Lung (tissue), 12 donors: ENCODE data around the gene RAE1. TPM values are rescaled to one million over a fixed set of nuclear protein-coding genes. Genes with fewer than 3 reads are reported as not detected.
"Not testable (repeated sequence)": the region's sequence is repeated elsewhere in the genome, so short reads cannot be mapped to it uniquely, and the experiment has no call there.

Experiments used
- ATAC-seq: fragments of 200-7000 bp; cut with Tn5 transposase; one replicate; pipeline ENCODE4 v1.9.1; 2020; ENCODE audit warnings: moderate number of reproducible peaks; ENCODE audit not compliant: insufficient read depth, low FRiP score
- DNase-seq, 3 donors: peaks; one replicate each; pipeline ENCODE4 v3.0.0-alpha.2; 2013 to 2017
- H3K27ac ChIP-seq, 2 donors: one replicate each; pipeline ENCODE4 v1.5.1; 2013; ENCODE audit warnings: mild to moderate bottlenecking in 2 of 2, moderate library complexity in 2 of 2, control low read depth in 1 of 2, inconsistent platforms in 1 of 2, low read depth in 1 of 2, low read length in 1 of 2
- H3K27me3 ChIP-seq, 3 donors: one replicate each; pipeline ENCODE4 v1.5.1; 2013; ENCODE audit warnings: low read length in 2 of 3; ENCODE audit not compliant: control insufficient read depth in 3 of 3, insufficient read depth in 3 of 3
- H3K36me3 ChIP-seq, 4 donors: one replicate each; pipeline ENCODE4 v1.5.1; 2013; ENCODE audit warnings: low read length in 4 of 4, mild to moderate bottlenecking in 1 of 4, moderate library complexity in 1 of 4; ENCODE audit not compliant: control insufficient read depth in 4 of 4, insufficient read depth in 4 of 4
- H3K4me1 ChIP-seq, 5 donors: one replicate each; pipeline ENCODE4 v1.5.1; 2013; ENCODE audit warnings: low read length in 5 of 5, mild to moderate bottlenecking in 2 of 5, moderate library complexity in 1 of 5; ENCODE audit not compliant: control insufficient read depth in 5 of 5, insufficient read depth in 5 of 5
- H3K4me3 ChIP-seq: one replicate; pipeline ENCODE4 v1.5.1; 2013; ENCODE audit warnings: mild to moderate bottlenecking, control low read depth, moderate library complexity
- H3K9ac ChIP-seq, 2 donors: one replicate each; pipeline ENCODE4 v1.5.1; 2013; ENCODE audit warnings: low read length in 2 of 2, control low read depth in 1 of 2; ENCODE audit not compliant: insufficient read depth in 1 of 2
- H3K9me3 ChIP-seq, 4 donors: one replicate each; pipeline ENCODE4 v1.5.1; 2013; ENCODE audit warnings: low read length in 3 of 4, mild to moderate bottlenecking in 1 of 4, moderate library complexity in 1 of 4; ENCODE audit not compliant: control insufficient read depth in 4 of 4, insufficient read depth in 3 of 4
- WGBS, 2 donors: extraction: QIAGEN DNeasy Blood & Tissue Kit; methylation state at CpG; one replicate each; pipeline ENCODE4 v1.1.7; 2013; 5-methylcytosine and 5-hydroxymethylcytosine counted together
- polyA plus RNA-seq, 2 donors: library from polyadenylated mRNA; stranded (reverse); fragments of 200-250 nt; gene quantifications; one replicate each; pipeline ENCODE4 v1.2.1, GENCODE V29; 2013
- total RNA-seq, 2 donors: library from RNA; depleted of rRNA in 1 of 2; stranded (reverse); fragments of >200 nt in 1 of 2; gene quantifications; one replicate each; pipeline ENCODE4 v1.2.1, GENCODE V29; 2014 to 2021
- TF ChIP-seq, protein P1 (sequence below): IDR thresholded peaks from 2 replicates; pipeline ENCODE4 v1.5.1; 2012; ENCODE audit warnings: mild to moderate bottlenecking; ENCODE audit errors: control extremely low read depth, extremely low read depth
- donor health status: control.
- donor health status: control.
- donor health status: Bipolar disorder and iron deficiency.
- donor health status: healthy.
- donor health status: DM: yes; HTN: yes; CAD: no.

RAE1 gene
- total and polyA plus RNA-seq, 4 donors: 9.7 to 31.0 (median 20.7) TPM

DNA sequence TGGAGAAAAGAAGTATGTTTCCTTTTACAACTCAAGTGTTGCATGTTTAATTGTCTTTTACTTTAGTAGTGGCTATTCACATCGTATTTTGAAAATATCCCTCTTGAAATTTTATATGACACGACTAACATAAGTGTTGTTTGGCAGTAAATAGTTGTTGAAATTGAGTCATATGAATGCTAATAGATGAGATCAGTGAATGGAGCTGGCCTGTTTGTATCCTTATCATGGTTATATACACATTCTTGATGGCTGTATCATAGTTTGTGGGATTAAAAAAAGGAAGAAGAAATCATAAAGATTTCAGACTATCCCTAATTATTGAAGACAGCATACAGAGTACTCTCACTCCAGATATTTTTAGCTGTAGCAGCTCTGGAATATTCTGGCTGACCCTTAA is 8.2 kb upstream of the RAE1 start:
- H3K9ac ChIP-seq: no peak overlapping the region
- WGBS, 2 donors: 51 to 61% methylated on average over 2 of the region's 2 CpGs

DNA sequence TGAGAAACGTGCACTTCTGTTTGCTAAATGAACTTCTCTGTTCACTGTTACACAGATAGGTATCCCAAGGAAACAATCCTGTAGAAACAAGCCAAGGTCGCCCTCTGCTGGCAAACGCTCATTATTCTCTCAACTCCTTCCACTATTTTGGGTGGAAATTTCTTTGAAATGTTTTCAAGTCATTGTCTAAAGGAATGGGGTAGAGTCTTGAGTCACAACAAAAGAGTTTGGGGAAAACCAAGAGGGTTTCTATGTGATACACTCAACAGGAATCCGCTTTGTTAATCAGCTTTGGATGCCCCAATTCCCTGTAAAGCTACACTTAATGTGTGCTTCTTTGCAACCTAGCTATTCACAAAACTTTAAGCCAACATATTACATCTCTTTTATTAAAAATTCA is 4.6 kb upstream of the RAE1 start:
- peak; percentile 45 for ATAC-seq
- WGBS, 2 donors: 2 to 3% methylated on average over 4 of the region's 4 CpGs
- TF ChIP-seq, protein P1, sequence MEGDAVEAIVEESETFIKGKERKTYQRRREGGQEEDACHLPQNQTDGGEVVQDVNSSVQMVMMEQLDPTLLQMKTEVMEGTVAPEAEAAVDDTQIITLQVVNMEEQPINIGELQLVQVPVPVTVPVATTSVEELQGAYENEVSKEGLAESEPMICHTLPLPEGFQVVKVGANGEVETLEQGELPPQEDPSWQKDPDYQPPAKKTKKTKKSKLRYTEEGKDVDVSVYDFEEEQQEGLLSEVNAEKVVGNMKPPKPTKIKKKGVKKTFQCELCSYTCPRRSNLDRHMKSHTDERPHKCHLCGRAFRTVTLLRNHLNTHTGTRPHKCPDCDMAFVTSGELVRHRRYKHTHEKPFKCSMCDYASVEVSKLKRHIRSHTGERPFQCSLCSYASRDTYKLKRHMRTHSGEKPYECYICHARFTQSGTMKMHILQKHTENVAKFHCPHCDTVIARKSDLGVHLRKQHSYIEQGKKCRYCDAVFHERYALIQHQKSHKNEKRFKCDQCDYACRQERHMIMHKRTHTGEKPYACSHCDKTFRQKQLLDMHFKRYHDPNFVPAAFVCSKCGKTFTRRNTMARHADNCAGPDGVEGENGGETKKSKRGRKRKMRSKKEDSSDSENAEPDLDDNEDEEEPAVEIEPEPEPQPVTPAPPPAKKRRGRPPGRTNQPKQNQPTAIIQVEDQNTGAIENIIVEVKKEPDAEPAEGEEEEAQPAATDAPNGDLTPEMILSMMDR: peak; percentile 49
- H3K9ac ChIP-seq: no peak overlapping the region
- H3K9me3 ChIP-seq: no peaks in the 10 kb centered on the region
- no peaks in the 10 kb centered on the region for H3K4me1 ChIP-seq
- H3K27me3 ChIP-seq: no peaks in the 10 kb centered on the region
- no peak overlapping the region for H3K4me3 ChIP-seq
- peak; percentile 77 to 85 (median 82) for DNase-seq
- H3K36me3 ChIP-seq: no peaks in the 10 kb centered on the region
- no peak overlapping the region for H3K27ac ChIP-seq

More for the DNA sequence above, 8.2 kb upstream of the RAE1 start:
- H3K27me3 ChIP-seq: no peaks in the 10 kb centered on the region
- no peaks in the 10 kb centered on the region for H3K36me3 ChIP-seq
- no peaks in the 10 kb centered on the region for H3K4me1 ChIP-seq
- no peak overlapping the region for H3K27ac ChIP-seq
- H3K4me3 ChIP-seq: no peak overlapping the region
- ATAC-seq (no peak), DNase-seq (no peak)
- no peaks in the 10 kb centered on the region for H3K9me3 ChIP-seq
- TF ChIP-seq, protein P1: no peak

GRCh38 chr20:57347393-57347792 is 3.7 kb upstream of the RAE1 start:
- TF ChIP-seq, protein P1: no peak
- H3K36me3 ChIP-seq: no peaks in the 10 kb centered on the region
- no peaks in the 10 kb centered on the region for H3K9me3 ChIP-seq
- H3K9ac ChIP-seq: no peak overlapping the region
- H3K4me3 ChIP-seq: no peak overlapping the region
- peaks cover 0 to 8% (median 3%) of the 10 kb centered on the region in 5 donors for H3K4me1 ChIP-seq
- WGBS, 2 donors: 81 to 86% methylated on average over 4 of the region's 4 CpGs
- no peak overlapping the region for H3K27ac ChIP-seq
- ATAC-seq (no peak), DNase-seq (no peak)
- no peaks in the 10 kb centered on the region for H3K27me3 ChIP-seq

- H3K9ac ChIP-seq, H3K9me3 ChIP-seq, DNase-seq: not testable (repeated sequence)
Observed at GRCh38 chr20:57348200-57348921, 2.7 kb upstream of the RAE1 start.

GRCh38 chr20:57348922-57349574 is 2.0 kb upstream of the RAE1 start:
- H3K4me1 ChIP-seq, H3K9ac ChIP-seq, H3K27me3 ChIP-seq, DNase-seq, H3K4me3 ChIP-seq, ATAC-seq, H3K9me3 ChIP-seq, H3K27ac ChIP-seq, H3K36me3 ChIP-seq: not testable (repeated sequence)
- WGBS, 2 donors: 87 to 88% methylated on average over 21 of the region's 21 CpGs

More at GRCh38 chr20:57348200-57348921, 2.7 kb upstream of the RAE1 start:
- ATAC-seq, H3K36me3 ChIP-seq, H3K4me1 ChIP-seq, H3K27ac ChIP-seq, H3K4me3 ChIP-seq, H3K27me3 ChIP-seq: not testable (repeated sequence)
- WGBS, 2 donors: 68 to 80% methylated on average over 23 to 47 of the region's 47 CpGs
